ENCODE data around the gene CRACDL. TPM values are rescaled to one million over a fixed set of nuclear protein-coding genes. Genes with fewer than 3 reads are reported as not detected.
"Not testable (repeated sequence)": the region's sequence is repeated elsewhere in the genome, so short reads cannot be mapped to it uniquely, and the experiment has no call there.

CRACDL gene
- total RNA-seq, 1 donor from 2014 or later: 0.13 TPM

DNA sequence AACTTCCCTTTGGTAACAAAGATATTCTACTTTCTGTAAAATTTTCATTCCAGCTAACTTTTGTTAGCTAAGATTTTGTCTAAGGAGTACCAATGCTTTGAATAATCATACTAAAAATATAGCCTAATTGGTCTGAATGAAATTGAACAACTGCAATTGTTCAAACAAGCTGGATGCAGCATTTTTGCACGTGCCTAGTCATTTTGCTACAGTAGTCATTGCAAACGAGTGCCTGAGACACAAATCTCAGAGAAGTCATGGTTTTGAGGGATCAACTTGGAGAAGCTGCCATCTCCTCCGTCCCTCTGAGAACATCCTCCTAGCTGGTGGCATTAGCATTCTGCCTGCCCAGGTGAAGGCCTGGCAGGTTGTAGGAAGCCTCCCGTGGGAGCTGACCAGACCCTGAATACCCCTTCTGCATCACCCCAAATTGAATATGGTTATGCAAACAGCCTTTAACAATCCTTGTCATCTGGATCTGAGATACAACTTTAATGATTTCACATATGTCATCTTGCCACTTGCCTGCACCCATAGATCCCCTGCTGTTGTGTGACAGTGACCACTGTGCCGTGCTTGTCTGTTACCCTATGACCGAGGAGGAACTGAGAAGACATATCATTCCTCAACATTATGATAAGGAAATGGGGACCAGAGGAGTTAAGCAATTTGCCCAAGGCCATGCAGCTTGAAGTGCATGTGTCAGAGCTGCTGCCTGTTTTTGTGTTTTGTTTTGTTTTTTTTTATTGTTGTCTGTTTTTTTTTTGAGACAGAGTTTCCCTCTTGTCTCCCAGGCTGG is 176.0 kb downstream of the CRACDL start:
- H3K27ac Mint-ChIP-seq: peak overlapping the region; percentile 71
- H3K36me3 Mint-ChIP-seq (ENCODE audit: low read depth): peaks cover 3% of the 10 kb centered on the region
- intact Hi-C loops (cut with micrococcal nuclease): loop anchor here (1.0 to 10.0 kb wide), 3 partner anchors 8 to 295 kb away; no protein-coding TSS in a partner anchor
- H3K4me1 Mint-ChIP-seq (ENCODE audit: low read depth): peaks cover 72% of the 10 kb centered on the region
- no peaks in the 10 kb centered on the region for H3K27me3 Mint-ChIP-seq (ENCODE audit: insufficient read depth)
- H3K9me3 Mint-ChIP-seq: peaks cover 4% of the 10 kb centered on the region
- no peak for DNase-seq (ENCODE audit: low spot score)
- peak overlapping the region; percentile 19 for H3K4me3 Mint-ChIP-seq

DNA sequence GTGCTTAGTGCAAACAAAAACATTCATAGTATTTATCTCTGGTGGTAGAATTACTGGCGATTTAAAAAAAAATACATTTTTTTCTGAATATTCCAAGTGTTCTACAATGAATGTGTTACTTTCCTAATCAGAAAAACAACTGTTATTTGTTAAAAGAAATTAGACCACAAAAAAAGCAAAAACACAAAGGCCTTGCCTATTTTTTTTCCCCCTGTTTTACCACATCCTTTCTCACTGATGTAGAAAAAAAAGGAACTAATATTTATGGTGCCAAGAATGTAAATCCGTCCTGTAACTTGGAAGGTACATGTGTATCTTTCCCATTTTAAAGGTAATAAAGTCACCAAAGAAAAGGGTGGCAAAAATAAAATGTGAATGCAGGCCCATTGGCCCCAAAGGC is 176.7 kb downstream of the CRACDL start:
- no peak for DNase-seq (ENCODE audit: low spot score)
- Mint-ChIP-seq H3K27me3 (ENCODE audit: insufficient read depth) (peaks cover 2% of the 10 kb centered on the region), H3K27ac (peak overlapping the region; percentile 71), H3K4me3 (no peak overlapping the region), H3K36me3 (ENCODE audit: low read depth) (peaks cover 3% of the 10 kb centered on the region), H3K9me3 (peaks cover 4% of the 10 kb centered on the region), H3K4me1 (ENCODE audit: low read depth) (peaks cover 69% of the 10 kb centered on the region)
- intact Hi-C loops (cut with micrococcal nuclease): no loop called here

DNA sequence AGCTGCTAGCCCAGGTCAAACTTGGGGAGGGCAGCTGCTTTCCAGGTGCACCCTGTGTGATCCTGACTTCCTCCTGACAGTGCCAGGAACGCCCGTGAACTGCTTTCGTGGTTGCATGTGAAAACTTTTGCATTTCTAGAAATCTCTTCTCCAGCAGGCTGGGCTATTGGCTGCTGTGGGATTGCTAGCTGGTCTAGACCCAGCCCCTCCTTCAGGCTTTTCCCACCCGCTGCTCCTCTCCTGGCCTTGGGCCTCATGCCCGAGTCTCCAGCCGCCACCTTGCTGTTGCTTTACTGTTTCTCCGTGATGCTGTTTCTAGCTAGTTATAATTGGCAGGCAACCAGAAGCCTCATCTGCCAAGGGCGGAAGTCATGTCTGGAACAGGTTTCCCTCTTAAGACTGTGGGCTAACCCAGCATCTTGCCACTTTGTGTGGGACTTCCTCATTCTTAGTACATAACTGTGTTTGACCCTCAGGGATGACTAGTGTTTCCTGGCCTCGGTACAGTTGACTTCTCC is 178.1 kb downstream of the CRACDL start:
- peaks cover 2% of the 10 kb centered on the region for H3K27me3 Mint-ChIP-seq (ENCODE audit: insufficient read depth)
- peak overlapping the region; percentile 80 for H3K4me3 Mint-ChIP-seq
- DNase-seq (ENCODE audit: low spot score): peak; percentile 50
- peaks cover 3% of the 10 kb centered on the region for H3K36me3 Mint-ChIP-seq (ENCODE audit: low read depth)
- peak overlapping the region; percentile 95 for H3K27ac Mint-ChIP-seq
- peaks cover 4% of the 10 kb centered on the region for H3K9me3 Mint-ChIP-seq
- peaks cover 55% of the 10 kb centered on the region for H3K4me1 Mint-ChIP-seq (ENCODE audit: low read depth)
- intact Hi-C loops (cut with micrococcal nuclease): no loop called here

DNA sequence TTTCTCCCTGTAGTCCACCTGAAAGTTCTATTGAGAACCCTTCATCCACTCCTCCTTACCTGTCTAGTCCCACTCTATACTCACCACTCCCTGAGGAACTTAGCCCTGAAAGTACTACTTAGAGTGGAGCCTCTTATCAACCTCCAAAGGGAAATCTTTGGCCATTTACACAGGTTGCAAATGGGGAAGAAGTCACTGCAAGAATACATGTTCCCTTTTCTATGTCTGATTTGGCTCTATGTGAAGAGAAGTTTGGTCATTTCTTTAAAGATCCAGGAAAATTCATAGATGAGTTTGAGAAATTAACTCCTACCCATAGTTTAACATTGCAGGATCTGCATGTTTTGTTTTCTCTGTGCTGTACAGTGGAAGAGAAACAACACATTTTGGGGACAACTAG is 182.2 kb downstream of the CRACDL start:
- H3K9me3 Mint-ChIP-seq: peaks cover 4% of the 10 kb centered on the region
- no peak overlapping the region for H3K4me3 Mint-ChIP-seq
- peaks cover 29% of the 10 kb centered on the region for H3K4me1 Mint-ChIP-seq (ENCODE audit: low read depth)
- no peak for DNase-seq (ENCODE audit: low spot score)
- peaks cover 7% of the 10 kb centered on the region for H3K36me3 Mint-ChIP-seq (ENCODE audit: low read depth)
- H3K27me3 Mint-ChIP-seq (ENCODE audit: insufficient read depth): peaks cover 2% of the 10 kb centered on the region
- intact Hi-C loops (cut with micrococcal nuclease): no loop called here
- H3K27ac Mint-ChIP-seq: no peak overlapping the region

DNA sequence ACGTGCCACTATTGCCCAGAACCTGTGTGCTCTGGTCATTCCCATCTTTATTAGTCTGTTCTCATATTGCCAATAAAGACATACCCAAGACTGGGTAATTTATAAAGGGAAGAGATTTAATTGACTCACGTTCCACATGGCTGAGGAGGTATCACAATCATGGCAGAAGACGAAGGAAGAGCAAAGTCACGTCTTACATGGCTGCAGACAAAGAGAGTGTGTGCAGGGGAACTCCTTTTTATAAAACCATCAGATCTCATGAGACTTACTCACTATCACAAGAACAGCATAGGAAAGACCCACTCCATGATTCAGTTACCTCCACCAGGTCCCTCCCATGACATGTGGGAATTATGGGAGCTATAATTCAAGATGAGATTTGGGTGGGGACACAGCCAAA is 183.3 kb downstream of the CRACDL start:
- intact Hi-C loops (cut with micrococcal nuclease); DNase-seq (ENCODE audit: low spot score); H3K9me3 Mint-ChIP-seq; H3K4me3 Mint-ChIP-seq; H3K36me3 Mint-ChIP-seq (ENCODE audit: low read depth); H3K27me3 Mint-ChIP-seq (ENCODE audit: insufficient read depth); H3K27ac Mint-ChIP-seq: not testable (repeated sequence)
- H3K4me1 Mint-ChIP-seq (ENCODE audit: low read depth): peaks cover 32% of the 10 kb centered on the region

DNA sequence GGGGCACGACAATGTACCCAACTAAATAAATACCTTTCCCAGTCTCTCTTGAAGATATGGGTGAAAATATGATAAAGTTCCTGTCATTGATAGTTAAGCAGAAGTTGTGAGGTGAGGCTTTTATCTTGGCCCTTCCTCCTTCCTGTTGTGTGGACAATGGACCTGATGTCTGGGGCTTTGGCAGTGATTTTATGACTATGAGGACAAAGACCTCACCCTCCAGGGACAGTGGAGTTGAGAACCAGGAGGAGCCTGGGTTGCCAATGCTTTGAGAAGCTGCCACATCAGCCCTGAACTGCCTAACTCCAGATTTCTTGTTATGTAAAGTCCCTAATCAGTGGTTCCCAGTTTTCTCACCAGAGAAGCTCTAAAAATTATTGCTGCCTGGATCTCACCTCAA is 184.3 kb downstream of the CRACDL start:
- intact Hi-C loops (cut with micrococcal nuclease): no loop called here
- Mint-ChIP-seq H3K4me3 (no peak overlapping the region), H3K27me3 (ENCODE audit: insufficient read depth) (peaks cover 2% of the 10 kb centered on the region), H3K36me3 (ENCODE audit: low read depth) (peaks cover 4% of the 10 kb centered on the region), H3K9me3 (no peaks in the 10 kb centered on the region), H3K4me1 (ENCODE audit: low read depth) (peaks cover 27% of the 10 kb centered on the region), H3K27ac (no peak overlapping the region)
- DNase-seq (ENCODE audit: low spot score): no peak

DNA sequence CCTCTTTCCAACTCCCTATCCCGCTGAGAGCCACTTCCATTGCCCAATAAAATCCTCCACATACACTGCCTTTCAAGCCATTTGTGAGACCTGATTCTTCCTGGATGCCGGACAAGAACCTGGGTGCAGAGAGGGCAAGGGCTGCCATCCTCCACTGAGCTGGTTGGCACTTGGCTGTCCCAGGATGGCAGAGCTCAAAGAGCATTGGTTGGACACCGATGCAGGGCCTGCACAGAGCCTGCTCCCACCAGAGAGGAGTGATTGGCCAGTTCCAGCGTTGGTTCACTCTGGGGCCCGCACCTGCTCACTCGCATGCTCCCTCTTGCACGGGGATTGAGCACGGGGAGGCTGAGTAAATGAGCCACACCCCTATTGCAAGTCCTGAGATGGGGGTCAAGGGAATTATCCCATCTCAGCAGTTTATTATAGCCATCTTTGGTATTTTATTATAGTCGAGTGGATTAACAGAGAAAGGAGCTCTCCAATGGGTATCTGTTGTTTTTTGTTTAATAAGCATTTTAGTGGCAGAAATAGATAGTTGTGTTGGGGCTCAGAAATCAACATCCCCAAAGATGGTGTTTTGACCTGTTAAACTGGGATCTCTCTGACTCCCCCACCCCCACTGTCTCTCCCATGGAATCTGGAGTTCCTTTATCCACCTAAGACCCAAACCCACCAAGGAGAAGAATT is 185.3 kb downstream of the CRACDL start:
- intact Hi-C loops (cut with micrococcal nuclease): no loop called here
- Mint-ChIP-seq H3K9me3 (no peaks in the 10 kb centered on the region), H3K4me1 (ENCODE audit: low read depth) (peaks cover 27% of the 10 kb centered on the region), H3K4me3 (no peak overlapping the region), H3K27me3 (ENCODE audit: insufficient read depth) (peaks cover 2% of the 10 kb centered on the region), H3K36me3 (ENCODE audit: low read depth) (peaks cover 4% of the 10 kb centered on the region), H3K27ac (no peak overlapping the region)
- DNase-seq (ENCODE audit: low spot score): no peak

DNA sequence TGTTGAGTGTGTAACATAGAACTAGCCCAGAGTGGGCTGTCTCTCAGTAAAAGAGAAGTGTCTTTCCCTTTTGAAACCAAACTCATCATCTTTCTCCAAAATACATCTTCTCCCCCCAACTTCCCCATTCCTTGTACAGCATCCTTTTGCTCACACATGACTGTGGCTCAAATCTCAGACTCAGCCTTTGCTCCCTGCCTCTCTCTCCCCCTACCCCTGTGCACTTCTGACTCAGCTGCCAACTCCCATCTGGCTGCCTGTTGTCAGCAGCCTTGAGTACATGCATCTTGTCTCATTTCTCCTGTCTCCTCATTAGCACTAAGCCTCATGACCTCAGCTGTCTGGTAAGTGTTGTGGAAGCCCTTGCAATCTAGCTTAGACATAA is 187.0 kb downstream of the CRACDL start:
- Mint-ChIP-seq H3K4me1 (ENCODE audit: low read depth) (peaks cover 34% of the 10 kb centered on the region), H3K4me3 (peak overlapping the region; percentile 60), H3K36me3 (ENCODE audit: low read depth) (peaks cover 6% of the 10 kb centered on the region), H3K9me3 (peaks cover 8% of the 10 kb centered on the region), H3K27ac (peak overlapping the region; percentile 61), H3K27me3 (ENCODE audit: insufficient read depth) (no peaks in the 10 kb centered on the region)
- intact Hi-C loops (cut with micrococcal nuclease): no loop called here
- no peak for DNase-seq (ENCODE audit: low spot score)

DNA sequence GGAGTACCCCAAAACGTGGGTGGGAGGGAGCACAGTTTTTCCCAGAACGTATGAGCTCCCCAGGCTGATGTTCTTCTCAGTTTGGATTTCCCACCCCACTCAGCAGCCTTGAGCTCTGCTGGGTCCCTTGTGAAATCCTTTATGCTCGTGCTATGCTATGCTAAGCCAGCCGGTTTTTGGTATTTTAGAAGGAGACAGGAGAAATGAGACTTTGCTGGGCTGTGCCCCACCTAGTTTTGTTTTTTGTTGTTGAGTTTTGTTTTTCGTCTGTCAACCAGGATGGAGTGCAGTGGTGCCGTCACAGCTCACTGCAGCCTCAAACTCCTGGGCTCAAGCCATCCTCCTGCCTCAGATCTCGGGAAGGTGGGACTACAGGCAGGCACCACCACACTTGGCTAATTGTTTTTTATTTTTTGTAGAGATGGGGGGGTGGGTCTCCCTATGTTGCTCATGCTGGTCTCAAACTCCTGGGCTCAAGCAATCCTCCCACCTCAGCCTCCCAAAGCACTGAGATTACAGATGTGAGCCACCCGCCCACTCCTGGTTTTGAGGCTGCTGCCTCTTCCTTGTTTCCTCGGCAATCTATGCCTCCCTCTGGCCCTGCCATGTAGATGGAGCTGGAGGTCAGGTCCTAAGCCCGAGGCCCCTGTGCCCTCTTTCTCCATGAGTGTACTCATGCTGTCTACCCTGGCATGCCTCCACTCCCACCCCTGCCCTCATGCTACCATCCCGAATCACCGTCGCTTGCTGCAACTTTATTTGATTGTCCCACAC is 187.5 kb downstream of the CRACDL start:
- Mint-ChIP-seq H3K27me3 (ENCODE audit: insufficient read depth) (no peaks in the 10 kb centered on the region), H3K4me1 (ENCODE audit: low read depth) (peaks cover 34% of the 10 kb centered on the region), H3K27ac (peak overlapping the region; percentile 61), H3K36me3 (ENCODE audit: low read depth) (peaks cover 6% of the 10 kb centered on the region), H3K9me3 (peaks cover 8% of the 10 kb centered on the region), H3K4me3 (peak overlapping the region; percentile 60)
- intact Hi-C loops (cut with micrococcal nuclease): no loop called here
- DNase-seq (ENCODE audit: low spot score): no peak

DNA sequence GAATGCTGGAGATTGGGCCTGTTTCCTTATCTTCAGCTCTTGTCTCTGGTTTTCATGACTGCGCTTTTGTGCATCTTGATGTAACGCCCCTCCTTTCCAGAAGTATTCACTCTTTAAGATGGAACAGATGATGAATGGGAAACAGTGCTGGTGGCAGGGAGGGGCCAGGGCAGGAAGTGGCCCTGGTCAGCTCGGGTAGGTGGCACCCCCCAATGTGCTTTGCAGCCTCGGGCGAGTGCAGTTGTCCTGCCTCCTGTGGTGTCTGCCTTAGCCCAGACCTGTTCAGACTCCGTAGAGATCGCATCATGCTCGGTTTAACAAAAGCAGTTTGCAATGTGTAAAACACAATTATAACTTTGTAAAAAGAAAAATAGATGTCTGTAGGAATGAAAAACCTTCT is 188.1 kb downstream of the CRACDL start:
- Mint-ChIP-seq H3K4me1 (ENCODE audit: low read depth) (peaks cover 35% of the 10 kb centered on the region), H3K4me3 (no peak overlapping the region)
- intact Hi-C loops (cut with micrococcal nuclease): no loop called here

DNA sequence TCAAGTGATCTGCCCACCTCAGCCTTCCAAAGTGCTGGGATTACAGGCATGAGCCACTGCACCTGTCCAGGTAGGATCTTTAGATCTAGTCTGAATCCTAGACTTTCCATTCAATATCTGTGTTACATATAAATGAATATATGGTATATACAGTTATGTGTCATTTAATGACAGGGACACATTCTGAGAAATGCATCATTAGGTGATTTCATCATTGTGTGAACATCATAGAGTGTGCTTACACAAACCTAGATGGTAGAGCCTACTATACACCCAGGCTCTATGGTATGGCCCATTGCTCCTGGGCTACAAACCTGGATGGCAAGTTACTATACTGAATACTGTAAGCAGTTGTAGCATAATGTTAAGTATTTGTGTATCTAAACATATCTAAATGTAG is 189.6 kb downstream of the CRACDL start:
- peaks cover 3% of the 10 kb centered on the region for H3K36me3 Mint-ChIP-seq (ENCODE audit: low read depth)
- intact Hi-C loops (cut with micrococcal nuclease): no loop called here

More for the DNA sequence above, 188.1 kb downstream of the CRACDL start:
- H3K36me3 Mint-ChIP-seq (ENCODE audit: low read depth): peaks cover 6% of the 10 kb centered on the region
- no peak overlapping the region for H3K27ac Mint-ChIP-seq
- DNase-seq (ENCODE audit: low spot score): no peak
- H3K9me3 Mint-ChIP-seq: peaks cover 8% of the 10 kb centered on the region
- no peaks in the 10 kb centered on the region for H3K27me3 Mint-ChIP-seq (ENCODE audit: insufficient read depth)

DNA sequence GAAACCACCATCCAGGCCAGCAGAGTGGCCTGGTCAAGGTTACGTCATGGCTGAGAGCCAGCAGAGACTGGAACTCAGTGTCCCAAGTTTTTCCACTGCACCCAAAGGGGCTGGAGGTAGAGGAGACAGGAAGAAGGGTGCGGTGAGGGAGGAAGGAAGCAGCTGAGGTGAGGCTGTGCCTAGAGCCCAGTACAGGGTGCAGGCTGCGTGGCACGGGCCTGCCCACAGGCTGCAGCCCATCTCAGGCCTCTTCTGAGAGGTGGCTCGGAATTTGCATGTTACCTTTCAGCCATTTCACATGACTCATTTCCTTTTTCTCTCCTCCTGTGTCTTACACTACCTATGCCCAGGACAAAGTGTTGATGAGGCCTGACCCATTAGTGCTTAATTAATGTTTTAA is 191.4 kb downstream of the CRACDL start:
- H3K36me3 Mint-ChIP-seq (ENCODE audit: low read depth): peaks cover 2% of the 10 kb centered on the region
- intact Hi-C loops (cut with micrococcal nuclease): no loop called here
- H3K27ac Mint-ChIP-seq: no peak overlapping the region
- no peak for DNase-seq (ENCODE audit: low spot score)
- peaks cover 8% of the 10 kb centered on the region for H3K9me3 Mint-ChIP-seq
- H3K4me3 Mint-ChIP-seq: no peak overlapping the region
- H3K4me1 Mint-ChIP-seq (ENCODE audit: low read depth): peaks cover 34% of the 10 kb centered on the region
- peaks cover 8% of the 10 kb centered on the region for H3K27me3 Mint-ChIP-seq (ENCODE audit: insufficient read depth)

More for the DNA sequence above, 189.6 kb downstream of the CRACDL start:
- no peak for DNase-seq (ENCODE audit: low spot score)
- Mint-ChIP-seq H3K27me3 (ENCODE audit: insufficient read depth) (peaks cover 6% of the 10 kb centered on the region), H3K4me1 (ENCODE audit: low read depth) (peaks cover 39% of the 10 kb centered on the region), H3K27ac (no peak overlapping the region), H3K9me3 (peaks cover 8% of the 10 kb centered on the region), H3K4me3 (no peak overlapping the region)

All from activated T-helper 1 cell treated with anti-CD3 and anti-CD28 coated beads, Interleukin-12 subunit alpha, Interleukin-12 subunit beta, Interleukin-2, Interleukin-4 antibody, amounts not matched to agents 30 ng/mL and 10 ng/mL and 1 ng/mL, durations not matched to agents 14 hours and 24 hours and 36 hours (primary cell).